HG03060 (cell line): ENCODE results near the gene DNASE1L3.
"Not testable (repeated sequence)": the region's sequence is repeated elsewhere in the genome, so short reads cannot be mapped to it uniquely, and the experiment has no call there.

Experiments used
- ATAC-seq: cut with Tn5 transposase; IDR thresholded peaks from one replicate; pipeline ENCODE4 v1.9.1; 2021; ENCODE audit warnings: low read depth, moderate number of reproducible peaks; ENCODE audit not compliant: unreplicated experiment

DNASE1L3 gene

GRCh38 chr3:58202917-58203360, 7.8 kb downstream of the DNASE1L3 start:
- ATAC-seq, result no peak

DNA sequence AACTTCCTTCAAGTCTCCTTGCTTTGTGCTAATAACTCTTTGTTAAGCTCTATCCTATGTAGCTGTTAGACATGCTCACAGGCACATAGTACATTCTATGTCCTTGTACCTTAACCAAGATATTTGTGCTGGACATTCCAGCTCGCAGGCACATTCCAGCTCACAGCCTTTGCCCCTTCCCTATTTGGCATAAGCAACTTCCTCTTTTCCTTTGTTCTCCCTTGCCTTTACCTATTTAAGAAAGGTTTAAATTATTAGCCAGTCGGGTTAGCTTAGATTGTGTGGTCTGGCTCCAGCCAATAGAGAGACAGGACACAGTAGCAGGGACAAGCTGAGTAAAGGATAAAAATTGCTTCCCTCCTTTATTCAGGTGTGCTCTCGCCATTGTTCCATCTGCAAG, 9.3 kb downstream of the DNASE1L3 start:
- not testable (repeated sequence) for ATAC-seq

GRCh38 chr3:58200846-58201355, 9.9 kb downstream of the DNASE1L3 start:
- no peak for ATAC-seq

- ATAC-seq, result no peak
These were observed 10.6 kb downstream of the DNASE1L3 start for GRCh38 chr3:58200121-58200709.

DNA sequence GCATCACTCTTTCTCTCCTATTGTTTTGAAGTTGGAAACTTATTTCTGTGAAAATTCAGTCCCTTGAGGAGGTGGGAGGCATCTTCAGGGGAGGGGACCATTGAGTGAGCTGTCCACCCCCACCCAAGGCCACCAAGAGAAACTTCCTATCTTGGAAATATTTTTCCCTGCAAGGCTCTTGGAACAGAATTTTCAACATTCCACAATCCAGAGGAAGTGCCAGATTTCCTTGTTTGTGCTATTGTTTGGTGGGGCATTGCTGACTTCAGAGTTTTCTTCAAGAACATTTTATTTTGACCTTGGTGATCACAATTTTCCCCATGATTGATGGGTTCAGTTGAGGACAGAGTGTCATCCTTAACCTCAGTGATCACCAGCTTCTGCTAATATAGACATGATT, 12.0 kb downstream of the DNASE1L3 start:
- no peak for ATAC-seq

DNA sequence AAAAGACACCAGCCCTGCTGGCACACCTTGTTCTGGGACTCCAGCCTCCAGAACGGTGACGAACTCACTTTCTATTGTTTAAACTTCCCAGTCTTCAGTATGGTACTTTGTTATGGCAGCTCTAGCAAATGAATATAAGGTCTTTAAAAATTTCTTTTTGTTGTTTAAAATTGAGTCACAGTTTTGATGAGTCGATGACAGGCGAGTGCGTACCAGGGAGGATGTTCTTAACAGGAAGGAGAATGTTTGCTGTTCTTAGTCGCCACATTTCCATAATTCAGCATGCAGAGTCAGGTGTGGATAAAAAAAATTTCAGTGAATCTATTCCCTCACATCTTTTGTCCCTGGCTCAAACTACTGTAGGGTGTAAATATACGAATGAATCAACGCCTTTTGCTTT, 12.4 kb downstream of the DNASE1L3 start:
- ATAC-seq, result no peak

- ATAC-seq, result no peak
These were observed 13.2 kb downstream of the DNASE1L3 start for GRCh38 chr3:58197588-58197987.

GRCh38 chr3:58193682-58194407, 16.9 kb downstream of the DNASE1L3 start:
- ATAC-seq, result no peak

GRCh38 chr3:58192069-58192468, 18.7 kb downstream of the DNASE1L3 start:
- no peak for ATAC-seq

DNA sequence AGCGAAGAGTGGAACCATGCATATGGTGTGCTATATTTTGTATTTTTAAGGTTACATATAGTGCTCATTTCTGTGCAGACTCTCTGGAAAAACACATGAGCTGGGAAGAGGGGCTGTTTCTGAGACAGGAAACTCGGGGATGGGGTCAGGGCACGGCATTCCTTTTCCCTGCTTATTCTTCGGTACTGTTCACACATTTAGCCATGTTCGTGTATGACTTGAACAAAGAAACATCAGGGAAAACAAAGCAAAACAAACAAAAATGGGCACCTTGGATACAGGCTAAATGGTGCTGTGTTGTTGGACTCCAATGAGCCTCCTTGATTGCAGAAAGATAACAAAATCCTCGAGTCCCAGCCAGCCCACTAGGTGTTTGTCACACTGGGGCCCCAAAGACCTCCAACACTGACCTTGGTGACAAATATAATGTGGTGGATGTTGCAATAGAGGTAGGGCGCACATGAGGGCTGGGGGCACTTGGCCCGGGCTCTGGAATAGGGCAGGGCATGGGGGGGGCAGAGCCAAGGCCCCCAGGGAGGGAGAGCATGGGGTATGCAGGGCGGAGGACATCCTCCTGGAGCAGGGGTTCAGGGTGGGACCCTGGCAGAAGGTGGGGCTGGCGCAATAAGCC, 19.3 kb downstream of the DNASE1L3 start:
- no peak for ATAC-seq

- ATAC-seq, result no peak
These were observed 19.9 kb downstream of the DNASE1L3 start for GRCh38 chr3:58190882-58191281.

DNA sequence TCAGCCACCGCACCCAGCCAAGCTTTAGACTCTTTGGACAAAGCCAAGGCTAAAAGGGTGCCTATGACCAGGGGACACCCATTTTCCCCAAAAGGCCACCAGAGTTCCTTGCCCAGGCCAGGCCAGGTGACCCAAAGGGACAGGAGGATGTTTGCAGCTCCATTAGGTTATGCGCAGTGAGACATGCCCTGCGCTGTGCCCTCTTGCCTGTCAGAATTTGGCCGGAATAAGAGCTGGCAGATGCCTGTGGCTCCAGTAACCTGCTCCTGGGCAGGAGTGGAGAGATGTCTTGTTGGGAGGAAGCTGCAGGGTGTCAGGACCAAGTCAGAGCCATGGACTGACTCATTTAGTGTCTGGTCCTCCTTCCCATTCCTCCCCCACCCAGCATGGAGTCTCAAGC, 20.5 kb downstream of the DNASE1L3 start:
- no peak for ATAC-seq

GRCh38 chr3:58189691-58190090, 21.1 kb downstream of the DNASE1L3 start:
- ATAC-seq, result no peak

- no peak for ATAC-seq
These were observed 21.8 kb downstream of the DNASE1L3 start for GRCh38 chr3:58188921-58189451.

- ATAC-seq, result no peak
These were observed 22.6 kb downstream of the DNASE1L3 start for GRCh38 chr3:58188173-58188564.

DNA sequence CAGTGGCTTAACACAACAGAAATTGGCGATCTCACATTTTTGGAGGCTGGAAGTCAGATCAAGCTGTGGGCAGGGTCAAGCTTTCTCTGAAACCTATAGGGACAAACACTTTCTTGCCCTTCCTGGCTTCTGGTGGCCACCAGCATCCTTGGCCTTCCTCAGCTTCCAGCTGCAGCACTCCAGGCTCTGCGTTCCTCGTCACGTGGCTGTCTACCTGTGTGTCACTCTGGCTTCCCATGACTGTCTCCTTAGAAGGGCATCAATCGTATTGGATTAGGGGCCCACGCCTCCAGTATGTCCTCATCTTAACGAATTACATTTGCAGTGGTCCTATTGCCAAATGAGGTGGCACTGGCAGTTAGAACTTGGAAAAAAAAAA, 25.8 kb downstream of the DNASE1L3 start:
- ATAC-seq, result no peak

GRCh38 chr3:58184309-58184981, 26.3 kb downstream of the DNASE1L3 start:
- no peak for ATAC-seq

DNA sequence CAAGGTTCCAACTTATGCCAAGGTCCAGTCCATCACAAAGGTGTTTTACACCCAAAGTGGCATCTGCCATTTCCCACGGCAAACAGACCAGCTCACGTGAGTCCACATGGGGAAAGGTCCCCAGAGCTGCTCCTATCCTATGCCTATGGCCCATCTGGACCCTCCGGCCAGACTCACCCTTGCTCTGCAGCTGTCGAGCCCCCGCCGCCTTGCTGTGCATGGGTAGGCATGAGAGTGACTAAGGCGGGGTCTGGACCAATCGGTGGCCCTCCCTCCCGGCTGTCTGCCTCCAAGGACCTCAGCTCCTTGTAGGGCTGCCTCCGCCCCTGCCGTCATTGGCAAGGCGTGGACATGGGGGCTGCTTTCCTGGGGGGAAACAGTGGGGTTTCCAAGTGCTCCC, 26.9 kb downstream of the DNASE1L3 start:
- ATAC-seq, result no peak

GRCh38 chr3:58183221-58183620, 27.6 kb downstream of the DNASE1L3 start:
- no peak for ATAC-seq

GRCh38 chr3:58180940-58181587, 29.7 kb downstream of the DNASE1L3 start:
- no peak for ATAC-seq
